ENCODE data around the gene ADGRV1. TPM values are rescaled to one million over a fixed set of nuclear protein-coding genes. Genes with fewer than 3 reads are reported as not detected.

Gene ADGRV1
- total and polyA plus RNA-seq, 9 of the 15 experiments (the other 6 are each of a cell fraction or from before 2014, with no cell fraction given) = 21.7 to 156 (median 58.2) TPM

DNA sequence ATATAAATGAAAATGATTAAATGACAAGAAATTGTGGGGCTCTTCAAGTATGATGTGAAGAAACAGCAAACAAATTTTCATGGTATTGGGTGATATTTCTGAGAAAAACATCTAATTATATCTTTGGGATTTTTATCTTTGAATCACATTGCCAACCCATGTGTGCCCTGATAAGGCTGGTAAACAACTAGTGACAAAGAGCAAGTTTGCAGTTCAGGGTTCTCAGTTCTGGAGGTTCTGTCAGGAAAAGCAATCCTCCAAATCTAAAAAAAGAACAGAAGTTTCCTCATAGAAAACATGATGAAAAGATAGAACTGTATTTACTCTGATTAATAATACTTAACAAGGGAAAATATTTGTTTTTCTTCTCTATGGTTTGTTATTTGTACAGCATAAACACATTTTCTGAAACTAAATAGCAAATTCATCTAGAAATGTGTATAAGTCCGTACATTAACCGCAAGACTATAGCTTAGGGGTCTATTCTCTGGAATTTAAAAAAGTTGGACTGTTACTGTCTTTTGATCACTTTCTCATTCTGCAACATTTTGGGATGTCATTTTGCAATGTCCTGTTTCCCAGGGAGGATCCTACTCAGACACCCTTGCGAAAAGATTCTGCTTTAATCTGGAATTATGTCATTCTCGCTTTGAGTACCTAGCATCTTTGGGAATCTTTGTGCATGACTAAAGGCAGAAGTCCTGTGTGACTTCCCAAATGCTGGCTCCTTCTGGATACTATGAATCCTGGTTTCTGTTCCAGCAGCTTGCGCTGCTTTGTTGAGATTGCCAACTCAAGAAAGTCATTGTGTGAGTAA lies 308.5 kb downstream of the ADGRV1 start (continued):
- TF ChIP-seq CXXC5 (CRISPR knock-in tag; IDR thresholded peaks at IDR 0.05) = no peak
- TF ChIP-seq TSHZ1 (CRISPR knock-in tag; IDR thresholded peaks at IDR 0.05) = no peak
- TF ChIP-seq, protein P1, sequence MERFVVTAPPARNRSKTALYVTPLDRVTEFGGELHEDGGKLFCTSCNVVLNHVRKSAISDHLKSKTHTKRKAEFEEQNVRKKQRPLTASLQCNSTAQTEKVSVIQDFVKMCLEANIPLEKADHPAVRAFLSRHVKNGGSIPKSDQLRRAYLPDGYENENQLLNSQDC (CRISPR knock-in tag; IDR thresholded peaks at IDR 0.05) = no peak
- TF ChIP-seq GTF2E2 (tag; IDR thresholded peaks at IDR 0.05) = no peak
- TF ChIP-seq SIN3A (IDR thresholded peaks at IDR 0.05; ENCODE audit: borderline replicate concordance in 2 of 2, control insufficient read depth in 1 of 2, low read depth in 2 of 2, low read length in 2 of 2) = no peak
- TF ChIP-seq FOSL1 (tag; conservative IDR thresholded peaks at IDR 0.05) = peak; percentile 48

Data from K562 (cell line).